Esophagus squamous epithelium (tissue), 5 donors: Measurements from ENCODE around the gene KRTAP9-6. TPM values are rescaled to one million over a fixed set of nuclear protein-coding genes. Genes with fewer than 3 reads are reported as not detected.
"Not testable (repeated sequence)": the region's sequence is repeated elsewhere in the genome, so short reads cannot be mapped to it uniquely, and the experiment has no call there.

Experiments used
- DNase-seq: peaks from one replicate; lab custom pipeline; 2025; lab: John Stamatoyannopoulos, UW
- H3K27ac ChIP-seq, 4 donors: fragments of 200-600 bp; sonication (generic); one replicate each; pipeline ENCODE4 v1.5.1; 2016 to 2019; ENCODE audit warnings: mild to moderate bottlenecking in 1 of 4
- H3K27me3 ChIP-seq, 4 donors: fragments of 200-600 bp; sonication (generic); 1 replicate in 3 of 4; 2 replicates in 1 of 4; pipeline versions ENCODE4 v1.5.1 to v1.6.0; 2017 to 2021; ENCODE audit warnings: antibody characterized with exemption in 1 of 4
- H3K36me3 ChIP-seq, 3 donors: fragments of 200-600 bp; sonication (generic); one replicate each; pipeline ENCODE4 v1.5.1; 2016 to 2019
- H3K4me1 ChIP-seq, 3 donors: fragments of 200-600 bp; sonication (generic); one replicate each; pipeline ENCODE4 v1.5.1; 2017 to 2019
- H3K4me3 ChIP-seq, 4 donors: fragments of 200-600 bp; sonication (generic); 1 replicate in 3 of 4; 2 replicates in 1 of 4; pipeline ENCODE4 v1.5.1; 2016 to 2019; ENCODE audit warnings: mild to moderate bottlenecking in 2 of 4, moderate library complexity in 1 of 4
- H3K9me3 ChIP-seq, 3 donors: fragments of 200-600 bp; sonication (generic); one replicate each; pipeline ENCODE4 v1.5.1; 2016 to 2019
- POLR2A ChIP-seq, 4 donors: fragments of 450-650 bp; IDR thresholded peaks; one replicate each; pipeline ENCODE4 v1.6.1; 2017; ENCODE audit warnings: antibody characterized with exemption in 4 of 4, mild to moderate bottlenecking in 4 of 4, moderate library complexity in 3 of 4
- whole genome bisulfite sequencing, 2 donors: methylation state at CpG; one replicate each; pipeline ENCODE4 v1.1.5; 2018; 5-methylcytosine and 5-hydroxymethylcytosine counted together
- intact Hi-C: fragments of 100-400 bp; cut with DNase I; formaldehyde crosslinking; loops from one replicate; pipeline ENCODE4 v1.15.0; 2022
- total RNA-seq, 4 donors: library from RNA; depleted of rRNA; stranded (reverse); fragments of >200 nt; gene quantifications; one replicate each; pipeline ENCODE4 v1.1.0, GENCODE V29; 2016
- TF ChIP-seq, protein P1 (sequence below), 6 experiments: fragments of 450-650 bp in 4 of 6; fragments of 200-600 bp in 2 of 6; sonication (generic) in 2 of 6; IDR thresholded peaks; one replicate each; pipeline ENCODE4 v1.5.1; 2016 to 2019; ENCODE audit warnings: antibody characterized with exemption in 6 of 6, mild to moderate bottlenecking in 4 of 6, moderate library complexity in 4 of 6
- donor health status: DM: yes; HTN: yes; CAD: no.

Gene KRTAP9-6
- total RNA-seq = not detected

DNA sequence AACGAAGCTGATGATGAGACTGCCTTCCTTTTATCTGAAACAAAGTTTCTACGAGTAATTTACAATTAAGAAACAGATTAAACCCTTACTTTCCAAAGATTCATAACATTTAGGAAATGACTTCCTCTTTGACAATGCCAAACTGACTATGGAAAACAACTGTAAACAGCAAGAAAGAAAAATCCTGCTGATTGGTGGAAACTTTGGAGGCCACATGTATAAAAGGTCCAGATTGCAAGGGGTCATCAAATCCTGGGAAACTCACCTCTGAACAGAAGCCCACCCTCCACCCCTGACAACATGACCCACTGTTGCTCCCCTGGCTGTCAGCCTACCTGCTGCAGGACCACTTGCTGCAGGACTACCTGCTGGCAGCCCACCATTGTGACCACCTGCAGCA is at the start of gene KRTAP9-6:
KRTAP9-6 (plus strand) TSS at position 301 of the 400 bp plus-strand sequence; CDS start at position 301, 0 bp downstream.
- Histone ChIP-seq H3K4me1 (no peaks in the 10 kb centered on the region), H3K4me3 (no peak within 1 kb of the TSS), H3K27me3 (peaks cover 0 to 8% (median 0%) of the 10 kb centered on the region in 4 donors), H3K36me3 (no peaks in the 10 kb centered on the region), H3K27ac (no peak within 1 kb of the TSS), H3K9me3 (no peaks in the 10 kb centered on the region)
- no peak for DNase-seq
- WGBS, 2 donors = 37 to 51% methylated on average over 2 of the region's 2 CpGs
- TF ChIP-seq, protein P1, sequence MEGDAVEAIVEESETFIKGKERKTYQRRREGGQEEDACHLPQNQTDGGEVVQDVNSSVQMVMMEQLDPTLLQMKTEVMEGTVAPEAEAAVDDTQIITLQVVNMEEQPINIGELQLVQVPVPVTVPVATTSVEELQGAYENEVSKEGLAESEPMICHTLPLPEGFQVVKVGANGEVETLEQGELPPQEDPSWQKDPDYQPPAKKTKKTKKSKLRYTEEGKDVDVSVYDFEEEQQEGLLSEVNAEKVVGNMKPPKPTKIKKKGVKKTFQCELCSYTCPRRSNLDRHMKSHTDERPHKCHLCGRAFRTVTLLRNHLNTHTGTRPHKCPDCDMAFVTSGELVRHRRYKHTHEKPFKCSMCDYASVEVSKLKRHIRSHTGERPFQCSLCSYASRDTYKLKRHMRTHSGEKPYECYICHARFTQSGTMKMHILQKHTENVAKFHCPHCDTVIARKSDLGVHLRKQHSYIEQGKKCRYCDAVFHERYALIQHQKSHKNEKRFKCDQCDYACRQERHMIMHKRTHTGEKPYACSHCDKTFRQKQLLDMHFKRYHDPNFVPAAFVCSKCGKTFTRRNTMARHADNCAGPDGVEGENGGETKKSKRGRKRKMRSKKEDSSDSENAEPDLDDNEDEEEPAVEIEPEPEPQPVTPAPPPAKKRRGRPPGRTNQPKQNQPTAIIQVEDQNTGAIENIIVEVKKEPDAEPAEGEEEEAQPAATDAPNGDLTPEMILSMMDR (IDR thresholded peaks at IDR 0.05) = no peak
- intact Hi-C loops = no loop called here

- TF ChIP-seq, protein P1 (IDR thresholded peaks at IDR 0.05) = no peak
- no peak for TF ChIP-seq POLR2A (IDR thresholded peaks at IDR 0.05)
- WGBS, 2 donors = 58 to 84% methylated on average over 1 of the region's 1 CpG
- DNase-seq = no peak
- H3K9me3 ChIP-seq = no peaks in the 10 kb centered on the region
- H3K36me3 ChIP-seq = no peaks in the 10 kb centered on the region
- peaks cover 0 to 9% (median 0%) of the 10 kb centered on the region in 3 donors for H3K4me1 ChIP-seq
- no peak overlapping the region for H3K27ac ChIP-seq
- peaks cover 0 to 16% (median 0%) of the 10 kb centered on the region in 4 donors for H3K27me3 ChIP-seq
- intact Hi-C loops = no loop called here
- no peak overlapping the region for H3K4me3 ChIP-seq
Measured at GRCh38 chr17:41215681-41216080, 49.5 kb upstream of the KRTAP9-6 start.

DNA sequence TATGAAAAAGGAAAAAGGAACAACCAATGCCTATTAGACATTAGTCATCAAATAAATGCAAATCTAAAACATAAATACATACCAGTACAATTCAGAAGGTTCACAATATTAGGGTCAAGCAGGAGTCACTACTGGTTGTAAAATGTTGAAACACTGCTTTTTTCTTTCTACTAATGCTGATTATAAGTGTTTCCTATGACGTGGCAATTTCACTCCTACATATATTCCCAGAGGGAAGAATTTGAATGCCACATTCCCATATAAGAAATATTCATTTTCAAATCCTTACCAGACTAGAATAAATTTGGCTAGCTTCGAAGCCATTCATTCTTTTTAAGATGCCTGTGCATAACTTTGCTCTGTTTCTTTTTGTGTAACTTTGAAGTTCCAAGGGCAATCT is 41.4 kb upstream of the KRTAP9-6 start:
- intact Hi-C loops = no loop called here
- WGBS, 2 donors = 72% methylated on average over 2 of the region's 2 CpGs
- Histone ChIP-seq H3K36me3 (no peaks in the 10 kb centered on the region), H3K27ac (no peak overlapping the region), H3K9me3 (no peaks in the 10 kb centered on the region), H3K27me3 (peaks cover 0 to 7% (median 0%) of the 10 kb centered on the region in 4 donors), H3K4me3 (no peak overlapping the region), H3K4me1 (no peaks in the 10 kb centered on the region)
- TF ChIP-seq, protein P1 (IDR thresholded peaks at IDR 0.05) = no peak
- TF ChIP-seq POLR2A (IDR thresholded peaks at IDR 0.05) = no peak
- no peak for DNase-seq

GRCh38 chr17:41226051-41226450 is 39.1 kb upstream of the KRTAP9-6 start:
- WGBS, 2 donors = 95 to 98% methylated on average over 6 of the region's 6 CpGs
- H3K9me3 ChIP-seq = no peaks in the 10 kb centered on the region
- TF ChIP-seq POLR2A (IDR thresholded peaks at IDR 0.05) = no peak
- TF ChIP-seq, protein P1 (IDR thresholded peaks at IDR 0.05) = no peak
- H3K36me3 ChIP-seq = no peaks in the 10 kb centered on the region
- no peak overlapping the region for H3K4me3 ChIP-seq
- DNase-seq = no peak
- H3K27ac ChIP-seq = no peak overlapping the region
- intact Hi-C loops = no loop called here
- H3K4me1 ChIP-seq = no peaks in the 10 kb centered on the region
- H3K27me3 ChIP-seq = peaks cover 0 to 17% (median 0%) of the 10 kb centered on the region in 4 donors

GRCh38 chr17:41226598-41227095 is 38.5 kb upstream of the KRTAP9-6 start, which contains the start of gene KRTAP9-2:
Gene KRTAP9-2, plus strand, starts transcription at chr17:41226648. Its CDS starts 7 bp downstream, at chr17:41226655.
- H3K9me3 ChIP-seq, H3K36me3 ChIP-seq, H3K27ac ChIP-seq, H3K4me3 ChIP-seq, intact Hi-C loops, H3K4me1 ChIP-seq, DNase-seq: not testable (repeated sequence)
- WGBS, 2 donors = no CpG with 5 or more reads among the region's 4 CpGs
- peaks cover 0 to 17% (median 0%) of the 10 kb centered on the region in 4 donors for H3K27me3 ChIP-seq

DNA sequence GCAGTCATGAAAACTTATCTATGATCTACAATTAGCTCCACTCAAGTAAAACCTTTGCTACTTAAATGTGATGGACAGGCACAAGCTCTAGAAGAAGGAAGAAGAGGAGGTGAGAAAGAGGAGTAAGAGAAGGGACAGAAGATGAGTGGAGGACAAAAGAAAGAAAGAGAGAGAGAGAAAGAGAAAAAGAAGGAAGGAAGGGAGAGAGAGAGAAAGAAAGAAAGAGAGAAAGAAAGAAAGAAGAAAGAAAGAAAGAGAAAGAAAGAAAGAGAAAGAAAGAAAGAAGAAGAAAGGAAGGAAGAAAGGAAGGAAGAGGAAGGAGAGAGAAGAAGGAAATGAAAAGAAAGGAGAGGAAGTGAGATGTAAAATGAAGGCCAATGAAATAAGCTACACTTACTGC is 35.1 kb upstream of the KRTAP9-6 start:
- no peak for DNase-seq
- Histone ChIP-seq H3K27me3 (peaks cover 0 to 35% (median 0%) of the 10 kb centered on the region in 4 donors), H3K27ac (no peak overlapping the region), H3K36me3 (no peaks in the 10 kb centered on the region), H3K4me1 (no peaks in the 10 kb centered on the region), H3K4me3 (no peak overlapping the region), H3K9me3 (no peaks in the 10 kb centered on the region)
- no peak for TF ChIP-seq POLR2A (IDR thresholded peaks at IDR 0.05)
- TF ChIP-seq, protein P1 (IDR thresholded peaks at IDR 0.05) = no peak
- intact Hi-C loops = no loop called here
